MCF 10A (cell line): ENCODE data around the gene SYCE3. TPM values are rescaled to one million over a fixed set of nuclear protein-coding genes. Genes with fewer than 3 reads are reported as not detected.

Experiments
- BruUV-seq: library from RNA; stranded (reverse); fragments of 400-500 nt; replicated peaks from 2 replicates; lab custom pipeline; 2021; lab: Mats Ljungman, UMichigan
- CTCF ChIA-PET: fragments of 300-600 bp; sonication (Branson Sonifier 250); formaldehyde crosslinking; extraction: SDS; loops from one replicate; lab custom pipeline; 2021; ENCODE audit warnings: antibody characterized with exemption, inconsistent platforms; lab: Yijun Ruan, JAX
- POLR2A ChIA-PET: fragments of 300-600, 350-650 bp; sonication (Branson Sonifier 250); formaldehyde crosslinking; extraction: SDS; loops from one replicate; lab custom pipeline; 2020; ENCODE audit warnings: antibody characterized with exemption, inconsistent platforms; lab: Yijun Ruan, JAX
- DNase-seq: peaks from one replicate; pipeline ENCODE4 v3.0.0-alpha.2; 2018; ENCODE audit not compliant: unreplicated experiment
- H3K27ac Mint-ChIP-seq: one replicate; pipeline ENCODE4 v1.8.0; 2022; ENCODE audit warnings: mild to moderate bottlenecking, low read depth, mixed read lengths; ENCODE audit not compliant: unreplicated experiment
- H3K27me3 Mint-ChIP-seq: one replicate; pipeline ENCODE4 v1.8.0; 2022; ENCODE audit warnings: mixed read lengths; ENCODE audit not compliant: insufficient read depth, unreplicated experiment
- H3K36me3 Mint-ChIP-seq: one replicate; pipeline ENCODE4 v1.8.0; 2022; ENCODE audit warnings: mild to moderate bottlenecking, moderate library complexity, mixed read lengths; ENCODE audit not compliant: insufficient read depth, unreplicated experiment
- H3K4me1 Mint-ChIP-seq: one replicate; pipeline ENCODE4 v1.8.0; 2022; ENCODE audit warnings: mixed read lengths; ENCODE audit not compliant: insufficient read depth, unreplicated experiment
- H3K4me3 Mint-ChIP-seq: one replicate; pipeline ENCODE4 v1.8.0; 2022; ENCODE audit warnings: mild to moderate bottlenecking, moderate library complexity, mixed read lengths; ENCODE audit not compliant: unreplicated experiment
- H3K9me3 Mint-ChIP-seq: one replicate; pipeline ENCODE4 v1.8.0; 2022; ENCODE audit warnings: mixed read lengths; ENCODE audit not compliant: unreplicated experiment
- intact Hi-C: fragments of 100-400 bp; cut with micrococcal nuclease; formaldehyde crosslinking; loops from 2 replicates; pipeline ENCODE4 v1.14.1; 2022
- total RNA-seq: library from RNA; stranded (reverse); gene quantifications from 2 replicates; pipeline ENCODE4 v1.2.3, GENCODE V29; 2022
- TF ChIP-seq, protein P1 (sequence below): fragments of 200-600 bp; IDR thresholded peaks from one replicate; pipeline ENCODE4 v1.8.0; 2022; ENCODE audit warnings: antibody characterized with exemption, mild to moderate bottlenecking; ENCODE audit not compliant: unreplicated experiment

Gene SYCE3
- total RNA-seq, 1 experiment from 2014 or later: 0.82 TPM

DNA sequence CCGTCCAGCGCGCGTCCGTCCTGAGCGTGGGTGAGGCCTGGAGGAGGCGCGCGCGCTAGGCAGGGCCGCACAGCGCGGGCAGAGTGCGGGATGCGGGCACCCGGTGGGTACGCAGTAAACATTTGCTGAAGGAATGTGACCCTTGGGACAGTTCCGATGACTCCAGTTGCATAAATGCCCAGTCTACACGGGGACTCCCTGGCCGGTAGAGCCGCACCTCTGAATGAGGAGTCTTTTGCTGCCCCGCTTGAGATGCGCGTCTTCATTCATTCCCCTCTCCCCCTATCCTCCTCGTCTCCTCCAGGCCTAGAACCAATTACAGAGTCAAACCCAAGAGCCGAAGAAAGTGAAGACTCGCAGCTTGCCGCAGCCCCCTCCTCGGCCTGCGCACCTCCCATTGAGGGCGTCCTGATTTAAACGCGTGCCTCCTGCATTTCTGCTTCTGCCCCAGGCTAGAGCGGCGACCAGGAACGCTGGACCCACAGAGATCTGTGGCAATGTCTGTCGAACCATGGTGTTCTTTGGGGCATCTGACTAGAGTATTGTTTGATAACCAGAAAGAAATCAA is 20.7 kb upstream of the SYCE3 start:
- Mint-ChIP-seq H3K9me3 (no peaks in the 10 kb centered on the region), H3K4me3 (peak overlapping the region; percentile 94), H3K4me1 (no peaks in the 10 kb centered on the region), H3K27ac (peak overlapping the region; percentile 93), H3K36me3 (peaks cover 9% of the 10 kb centered on the region), H3K27me3 (no peaks in the 10 kb centered on the region)
- POLR2A ChIA-PET: interaction anchor here (0.7 to 4.8 kb wide), 9 partner anchors 10 to 58 kb away, joined by 3 to 51 read pairs (median 10); partner anchors contain the start of genes SCO2, SYCE3 and TYMP
- DNase-seq: no peak
- CTCF ChIA-PET: interaction anchor here (1.0 kb wide), 1 partner anchor 36 kb away, joined by 3 read pairs; no protein-coding TSS in a partner anchor
- BruUV-seq: no TSS peak
- intact Hi-C loops: loop anchor here (2.0 to 5.0 kb wide), 3 partner anchors 37 to 107 kb away; partner anchors contain the start of gene SCO2
- TF ChIP-seq, protein P1, sequence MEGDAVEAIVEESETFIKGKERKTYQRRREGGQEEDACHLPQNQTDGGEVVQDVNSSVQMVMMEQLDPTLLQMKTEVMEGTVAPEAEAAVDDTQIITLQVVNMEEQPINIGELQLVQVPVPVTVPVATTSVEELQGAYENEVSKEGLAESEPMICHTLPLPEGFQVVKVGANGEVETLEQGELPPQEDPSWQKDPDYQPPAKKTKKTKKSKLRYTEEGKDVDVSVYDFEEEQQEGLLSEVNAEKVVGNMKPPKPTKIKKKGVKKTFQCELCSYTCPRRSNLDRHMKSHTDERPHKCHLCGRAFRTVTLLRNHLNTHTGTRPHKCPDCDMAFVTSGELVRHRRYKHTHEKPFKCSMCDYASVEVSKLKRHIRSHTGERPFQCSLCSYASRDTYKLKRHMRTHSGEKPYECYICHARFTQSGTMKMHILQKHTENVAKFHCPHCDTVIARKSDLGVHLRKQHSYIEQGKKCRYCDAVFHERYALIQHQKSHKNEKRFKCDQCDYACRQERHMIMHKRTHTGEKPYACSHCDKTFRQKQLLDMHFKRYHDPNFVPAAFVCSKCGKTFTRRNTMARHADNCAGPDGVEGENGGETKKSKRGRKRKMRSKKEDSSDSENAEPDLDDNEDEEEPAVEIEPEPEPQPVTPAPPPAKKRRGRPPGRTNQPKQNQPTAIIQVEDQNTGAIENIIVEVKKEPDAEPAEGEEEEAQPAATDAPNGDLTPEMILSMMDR: no peak

DNA sequence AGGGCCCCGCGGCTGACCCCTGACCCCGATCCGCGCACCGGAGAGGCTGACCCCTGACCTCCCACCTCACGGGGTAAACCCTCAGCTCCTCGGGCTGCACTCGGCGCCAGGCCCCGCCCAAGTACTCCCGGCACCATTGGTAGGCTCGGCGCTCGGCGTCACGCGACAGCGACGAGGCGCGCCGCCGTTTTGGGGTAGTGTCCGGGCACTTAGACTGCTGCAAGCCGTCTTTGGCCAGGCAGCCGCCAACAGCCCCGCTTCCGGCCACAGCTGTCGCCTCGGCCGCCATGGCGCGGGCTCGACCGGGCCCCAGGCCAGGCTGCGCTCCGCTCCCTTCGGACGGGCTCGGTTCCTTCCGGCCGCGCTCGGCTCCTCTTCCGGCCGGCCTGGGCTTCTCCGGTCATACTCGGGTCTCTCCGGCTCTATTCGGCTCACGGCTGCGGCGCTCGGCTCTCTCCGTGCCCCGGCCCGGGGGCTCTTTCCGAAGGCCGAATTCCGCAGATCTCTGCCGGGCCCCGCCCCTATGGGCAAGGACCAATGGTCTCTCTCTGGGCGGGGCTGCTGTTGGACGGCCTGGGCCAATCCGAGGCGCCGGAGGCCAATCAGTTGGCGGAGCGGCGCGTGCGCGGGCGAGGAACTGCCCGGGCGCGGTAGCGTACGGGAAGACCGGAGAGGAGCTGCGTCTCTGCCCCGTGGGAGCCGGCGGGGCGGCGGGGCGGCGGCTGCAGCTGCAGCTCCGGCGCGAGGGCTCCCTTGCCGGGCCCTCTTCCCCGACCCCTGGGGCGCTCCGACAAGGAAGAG is 20.0 kb upstream of the SYCE3 start, which contains the start of gene CHKB:
CHKB (minus strand) TSS at position 357 of the 801 bp plus-strand sequence; CDS start at position 289, 68 bp downstream.
- POLR2A ChIA-PET: interaction anchor here (0.6 to 4.8 kb wide), 18 partner anchors 10 to 322 kb away, joined by 3 to 51 read pairs (median 3); partner anchors contain the start of genes ARSA, LMF2, NCAPH2 and SCO2
- intact Hi-C loops: loop anchor here (2.0 to 5.0 kb wide), 3 partner anchors 38 to 108 kb away; partner anchors contain the start of gene SCO2
- BruUV-seq: no TSS peak

DNA sequence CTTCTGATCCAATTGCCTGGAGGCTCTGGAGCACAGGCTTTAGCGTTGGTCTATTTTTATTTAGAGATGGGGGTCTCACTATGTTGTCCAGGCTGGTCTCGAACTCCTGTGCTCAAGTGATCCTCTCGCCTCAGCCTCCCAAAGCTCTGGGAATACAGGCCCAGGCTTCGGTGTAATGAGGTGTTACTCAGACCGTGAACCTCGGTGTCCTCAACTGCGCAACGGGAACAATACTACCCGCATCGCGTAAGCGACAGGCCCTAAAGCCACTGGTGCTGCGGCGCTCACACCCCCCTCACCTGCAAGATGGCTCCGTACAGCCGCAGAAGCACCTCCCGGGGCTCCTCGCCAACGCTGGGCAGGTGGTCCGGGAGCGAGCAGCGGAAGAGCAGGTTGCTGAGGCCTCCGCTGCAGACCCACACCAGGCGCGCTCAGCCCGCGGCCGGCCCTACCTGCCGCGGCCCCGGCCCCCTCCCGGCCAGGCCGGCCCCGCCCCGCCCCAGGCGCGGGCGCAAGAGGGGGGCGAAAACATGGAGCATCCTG is 19.3 kb upstream of the SYCE3 start:
- ChIA-PET POLR2A (interaction anchor here (0.6 to 4.8 kb wide), 18 partner anchors 10 to 321 kb away, joined by 3 to 51 read pairs (median 4); partner anchors contain the start of genes ARSA, LMF2, NCAPH2 and SCO2), CTCF (interaction anchor here (0.8 to 1.8 kb wide), 5 partner anchors 13 to 84 kb away, joined by 3 to 5 read pairs (median 3); partner anchors contain the start of gene SYCE3)
- peak; percentile 20 for DNase-seq

More for the DNA sequence above, 20.0 kb upstream of the SYCE3 start, which contains the start of gene CHKB:
- H3K4me1 Mint-ChIP-seq: no peaks in the 10 kb centered on the region
- DNase-seq: peak; percentile 98
- H3K36me3 Mint-ChIP-seq: peaks cover 9% of the 10 kb centered on the region
- H3K9me3 Mint-ChIP-seq: no peaks in the 10 kb centered on the region
- peak within 1 kb of the TSS; percentile 93 for H3K27ac Mint-ChIP-seq
- TF ChIP-seq, protein P1: no peak
- peak within 1 kb of the TSS; percentile 94 for H3K4me3 Mint-ChIP-seq
- CTCF ChIA-PET: interaction anchor here (1.0 to 1.8 kb wide), 2 partner anchors 13 to 85 kb away, joined by 3 to 5 read pairs; no protein-coding TSS in a partner anchor
- H3K27me3 Mint-ChIP-seq: no peaks in the 10 kb centered on the region

More for the DNA sequence above, 19.3 kb upstream of the SYCE3 start:
- TF ChIP-seq, protein P1: no peak
- Mint-ChIP-seq H3K27ac (peak overlapping the region; percentile 93), H3K36me3 (peaks cover 14% of the 10 kb centered on the region), H3K9me3 (no peaks in the 10 kb centered on the region), H3K4me3 (peak overlapping the region; percentile 94), H3K4me1 (no peaks in the 10 kb centered on the region), H3K27me3 (no peaks in the 10 kb centered on the region)
- BruUV-seq: no TSS peak
- intact Hi-C loops: loop anchor here (2.0 to 5.0 kb wide), 3 partner anchors 39 to 109 kb away; partner anchors contain the start of gene SCO2
